GM19351 (cell line): ENCODE results near the gene KCNN1.
"Not testable (repeated sequence)": the region's sequence is repeated elsewhere in the genome, so short reads cannot be mapped to it uniquely, and the experiment has no call there.

Experiments
- ATAC-seq: cut with Tn5 transposase; IDR thresholded peaks from one replicate; pipeline ENCODE4 v1.9.1; 2021; ENCODE audit warnings: mild to moderate bottlenecking, moderate library complexity; ENCODE audit not compliant: unreplicated experiment

KCNN1 gene

DNA sequence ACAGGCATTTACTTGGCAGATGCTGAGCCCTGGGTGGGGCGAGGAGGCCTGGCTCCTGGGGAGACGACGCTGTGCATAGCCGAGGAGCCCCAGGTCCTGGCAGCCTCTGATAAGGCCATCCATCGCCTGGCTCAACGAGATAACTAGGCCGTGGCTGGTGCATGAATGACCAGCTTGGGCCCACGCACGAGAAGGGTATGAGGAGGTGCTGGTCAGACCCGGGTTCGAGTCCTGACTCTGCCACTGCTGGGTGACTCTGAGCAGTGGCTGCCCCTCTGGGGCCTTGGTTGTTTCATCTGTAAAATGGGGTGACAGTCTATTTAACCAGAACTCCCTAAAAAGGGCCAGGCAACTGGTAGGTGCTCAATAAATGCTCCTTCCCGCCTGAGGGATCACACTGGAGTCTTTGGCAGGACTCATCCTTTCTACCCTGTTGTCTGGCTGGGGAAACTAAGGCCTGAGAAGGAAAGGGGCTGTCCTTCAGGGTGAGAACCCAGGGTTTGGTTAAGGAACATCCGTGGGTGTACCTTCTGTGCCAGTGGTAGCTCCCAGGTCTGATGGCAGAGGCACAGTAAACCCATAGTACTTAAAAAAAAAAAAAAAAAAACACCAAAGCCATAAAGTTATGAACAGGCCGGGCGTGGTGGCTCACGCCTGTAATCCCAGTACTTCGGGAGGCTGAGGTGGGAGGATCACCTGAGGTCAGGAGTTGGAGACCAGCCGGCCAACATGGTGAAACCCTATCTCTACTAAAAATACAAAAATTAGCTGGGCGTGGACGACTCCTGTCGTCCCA, 33.0 kb downstream of the KCNN1 start:
- ATAC-seq = no peak

DNA sequence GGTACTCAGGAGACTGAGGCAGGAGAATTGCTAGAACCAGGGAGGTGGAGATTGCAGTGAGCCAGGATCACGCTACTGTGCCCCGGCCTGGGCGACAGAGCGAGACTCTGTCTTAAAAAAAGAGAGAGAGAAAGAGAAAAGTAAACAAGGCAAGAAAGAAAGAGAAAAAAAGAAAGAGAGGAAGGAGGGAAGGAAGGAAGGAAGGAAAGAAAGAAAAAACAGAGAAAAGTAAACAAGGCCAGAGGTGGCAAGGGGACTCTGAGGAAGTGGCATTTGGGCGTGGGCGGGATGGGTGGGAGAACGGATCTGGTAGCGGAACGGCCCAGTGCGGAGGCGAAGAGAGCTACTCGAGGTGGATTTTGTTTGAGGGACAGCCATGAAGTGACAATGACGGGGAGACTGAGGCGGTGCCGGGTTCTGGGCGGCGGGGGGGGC, 33.6 kb downstream of the KCNN1 start:
- ATAC-seq = no peak

- ATAC-seq = peak; percentile 59
Observed at GRCh38 chr19:18000915-18001776, 34.2 kb downstream of the KCNN1 start.

DNA sequence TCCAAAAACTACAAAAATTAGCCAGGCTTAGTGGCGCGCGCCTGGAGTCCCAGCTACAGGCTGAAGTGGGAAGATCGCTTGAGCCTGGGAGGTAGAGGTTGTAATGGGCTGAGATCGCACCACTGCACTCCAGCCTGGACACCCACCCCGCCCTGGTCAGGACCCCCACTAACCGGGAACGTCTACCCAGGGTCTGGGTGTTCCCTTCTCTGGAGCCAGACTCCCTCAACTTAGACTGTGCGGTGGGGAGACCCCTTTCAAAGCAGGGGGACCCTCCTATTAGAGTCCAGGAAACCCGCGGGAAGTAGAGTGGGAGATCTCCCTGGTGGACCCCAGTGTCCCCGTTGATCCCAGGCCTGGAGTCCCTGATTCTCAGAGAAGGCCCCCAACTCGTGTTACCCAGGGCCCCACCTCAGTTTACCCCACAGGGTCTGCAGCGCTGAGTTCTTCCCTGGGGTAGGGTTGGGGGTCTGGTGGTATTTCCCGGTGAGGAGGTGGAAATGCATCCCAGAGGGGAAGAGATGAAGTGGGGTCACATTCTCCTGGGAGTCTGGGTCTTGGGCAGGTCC, 35.0 kb downstream of the KCNN1 start:
- ATAC-seq = no peak

DNA sequence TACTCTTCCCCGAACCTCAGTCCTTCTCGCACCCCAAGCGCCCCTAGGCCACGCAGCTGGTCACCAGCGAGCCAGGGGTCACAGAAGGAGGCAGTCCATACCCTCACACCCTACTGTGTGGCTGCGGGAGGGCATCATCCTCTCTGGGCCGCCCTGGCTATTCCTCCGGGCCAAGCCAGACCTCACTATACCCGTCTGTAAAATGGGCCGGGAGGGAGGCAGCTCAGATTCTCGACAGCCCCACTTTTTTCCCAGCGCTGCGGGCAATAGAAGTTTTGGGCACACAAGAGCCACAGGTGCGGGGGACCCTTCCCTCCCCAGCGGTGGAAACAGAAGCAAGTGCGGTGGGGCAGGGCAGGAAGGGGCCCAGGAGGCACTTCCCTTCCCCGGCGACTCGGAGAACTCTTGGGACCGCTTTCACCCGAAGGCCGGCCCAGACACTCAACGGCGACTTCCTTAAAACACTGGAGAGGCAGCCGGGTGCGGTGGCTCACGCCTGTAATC, 35.5 kb downstream of the KCNN1 start:
- no peak for ATAC-seq

GRCh38 chr19:18005750-18006149, 38.8 kb downstream of the KCNN1 start:
- ATAC-seq = not testable (repeated sequence)

GRCh38 chr19:18007044-18007916, 40.4 kb downstream of the KCNN1 start:
- peak; percentile 58 for ATAC-seq

DNA sequence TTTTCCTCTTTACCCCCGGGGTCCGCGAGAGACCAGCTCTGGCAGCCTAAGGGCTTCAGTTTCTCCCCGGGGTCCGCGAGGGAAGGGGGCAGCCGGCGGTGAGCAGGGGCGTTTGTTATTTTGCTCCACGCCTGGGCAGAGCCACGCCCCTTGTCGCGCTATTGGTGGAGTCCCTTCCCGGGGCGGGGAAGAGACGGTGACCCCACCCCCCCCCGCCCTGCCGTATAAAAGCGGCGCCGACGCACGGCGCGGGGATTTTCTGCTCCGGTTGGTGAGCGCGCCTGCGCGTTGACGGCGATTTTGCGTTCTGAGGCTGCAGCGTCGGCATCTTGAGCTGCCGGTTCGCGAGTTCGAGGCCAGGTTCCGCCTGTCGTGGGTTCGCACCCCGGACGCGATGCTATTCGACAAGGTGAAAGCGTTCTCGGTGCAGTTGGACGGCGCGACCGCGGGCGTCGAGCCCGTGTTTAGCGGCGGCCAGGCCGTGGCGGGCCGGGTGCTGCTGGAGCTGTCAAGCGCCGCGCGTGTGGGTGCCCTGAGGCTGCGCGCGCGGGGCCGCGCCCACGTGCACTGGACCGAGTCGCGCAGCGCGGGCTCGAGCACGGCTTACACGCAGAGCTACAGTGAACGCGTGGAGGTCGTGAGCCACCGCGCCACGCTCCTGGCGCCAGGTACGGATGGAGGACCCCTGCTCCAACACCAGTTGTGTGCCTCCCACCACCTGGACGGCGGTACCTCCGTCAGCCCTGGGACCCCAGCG, 41.2 kb downstream of the KCNN1 start, which contains the start of gene ARRDC2:
TSS of gene ARRDC2 (plus strand) at position 254 of the 757 bp plus-strand sequence. CDS start at position 395, 141 bp downstream.
- ATAC-seq = peak; percentile 65

GRCh38 chr19:18008814-18009213, 41.9 kb downstream of the KCNN1 start:
- no peak for ATAC-seq

DNA sequence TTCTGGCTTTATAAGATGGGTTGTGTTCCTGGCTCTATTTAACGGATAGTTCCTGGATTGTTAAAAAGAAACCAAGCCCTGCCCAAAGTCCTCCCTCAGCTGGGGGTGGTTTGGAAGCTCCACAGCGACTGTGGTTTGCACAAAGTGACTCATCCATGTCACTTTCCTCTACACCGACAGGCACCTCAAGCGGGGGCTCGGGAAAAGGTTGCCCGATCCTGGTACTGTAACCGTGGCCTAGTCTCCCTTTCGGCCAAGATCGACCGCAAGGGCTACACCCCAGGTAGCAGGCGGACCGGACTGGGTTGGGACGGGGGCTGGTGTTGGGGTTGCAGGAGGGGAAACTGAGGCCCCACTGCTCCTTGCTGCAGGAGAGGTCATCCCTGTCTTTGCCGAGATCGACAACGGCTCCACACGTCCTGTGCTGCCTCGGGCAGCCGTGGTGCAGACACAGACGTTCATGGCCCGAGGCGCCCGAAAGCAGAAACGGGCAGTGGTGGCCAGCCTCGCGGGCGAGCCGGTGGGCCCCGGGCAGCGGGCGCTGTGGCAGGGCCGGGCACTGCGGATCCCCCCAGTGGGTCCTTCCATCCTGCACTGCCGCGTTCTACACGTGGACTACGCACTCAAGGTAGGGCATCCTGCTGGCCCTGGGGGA, 42.6 kb downstream of the KCNN1 start:
- ATAC-seq = no peak

GRCh38 chr19:18010149-18010548, 43.2 kb downstream of the KCNN1 start:
- no peak for ATAC-seq

GRCh38 chr19:18013210-18014111, 46.6 kb downstream of the KCNN1 start:
- no peak for ATAC-seq

DNA sequence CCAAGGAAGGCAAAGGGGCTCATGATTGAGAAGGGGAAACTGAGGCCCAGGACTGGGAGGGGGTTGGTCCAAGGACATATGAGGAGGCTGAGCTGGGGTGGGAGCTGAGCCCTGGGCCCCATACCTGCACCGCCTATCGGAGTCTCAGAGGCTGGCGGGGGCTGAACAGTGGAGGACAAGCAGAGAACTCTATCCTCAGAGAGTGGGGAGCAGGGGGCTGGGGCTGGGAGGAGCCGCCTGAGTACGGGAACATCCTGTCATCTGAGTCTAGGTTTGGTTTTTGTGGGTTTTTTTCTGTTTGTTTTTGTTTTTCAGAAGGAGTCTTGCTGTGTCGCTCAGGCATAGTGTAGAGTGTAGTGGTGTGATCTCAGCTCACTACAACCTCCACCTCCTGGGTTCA, 47.3 kb downstream of the KCNN1 start:
- ATAC-seq = no peak

DNA sequence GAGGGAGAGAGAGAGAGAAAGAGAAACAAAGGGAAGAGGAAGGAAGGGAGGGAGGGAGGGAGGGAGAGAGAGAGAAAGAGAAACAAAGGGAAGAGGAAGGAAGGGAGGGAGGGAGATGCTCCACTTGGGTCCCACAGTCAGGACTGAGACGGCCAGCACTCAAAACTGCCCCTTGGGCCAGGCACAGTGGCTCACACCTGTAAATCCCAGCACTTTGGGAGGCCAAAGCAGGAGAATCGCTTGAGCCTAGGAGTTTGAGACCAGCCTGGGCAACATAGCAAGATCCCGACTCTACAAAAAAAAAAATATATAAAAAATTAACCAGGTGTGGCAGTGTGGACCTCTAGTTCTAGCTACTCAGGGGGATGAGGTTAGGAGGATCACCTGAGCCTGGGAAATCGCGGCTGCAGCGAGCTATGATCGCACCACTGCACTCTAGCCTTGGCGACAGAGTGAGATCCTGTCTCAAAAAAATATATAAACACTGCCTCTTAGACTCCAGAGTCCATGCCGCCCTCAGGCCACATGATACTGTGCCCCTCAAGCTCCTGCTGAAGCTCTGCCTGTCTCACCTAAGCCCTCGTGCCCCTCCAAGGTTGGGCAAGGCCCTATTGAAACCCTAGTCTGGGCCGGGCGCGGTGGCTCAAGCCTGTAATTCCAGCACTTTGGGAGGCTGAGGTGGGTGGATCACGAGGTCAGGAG, 49.5 kb downstream of the KCNN1 start:
- ATAC-seq = no peak

GRCh38 chr19:18017275-18018083, 50.6 kb downstream of the KCNN1 start:
- no peak for ATAC-seq

DNA sequence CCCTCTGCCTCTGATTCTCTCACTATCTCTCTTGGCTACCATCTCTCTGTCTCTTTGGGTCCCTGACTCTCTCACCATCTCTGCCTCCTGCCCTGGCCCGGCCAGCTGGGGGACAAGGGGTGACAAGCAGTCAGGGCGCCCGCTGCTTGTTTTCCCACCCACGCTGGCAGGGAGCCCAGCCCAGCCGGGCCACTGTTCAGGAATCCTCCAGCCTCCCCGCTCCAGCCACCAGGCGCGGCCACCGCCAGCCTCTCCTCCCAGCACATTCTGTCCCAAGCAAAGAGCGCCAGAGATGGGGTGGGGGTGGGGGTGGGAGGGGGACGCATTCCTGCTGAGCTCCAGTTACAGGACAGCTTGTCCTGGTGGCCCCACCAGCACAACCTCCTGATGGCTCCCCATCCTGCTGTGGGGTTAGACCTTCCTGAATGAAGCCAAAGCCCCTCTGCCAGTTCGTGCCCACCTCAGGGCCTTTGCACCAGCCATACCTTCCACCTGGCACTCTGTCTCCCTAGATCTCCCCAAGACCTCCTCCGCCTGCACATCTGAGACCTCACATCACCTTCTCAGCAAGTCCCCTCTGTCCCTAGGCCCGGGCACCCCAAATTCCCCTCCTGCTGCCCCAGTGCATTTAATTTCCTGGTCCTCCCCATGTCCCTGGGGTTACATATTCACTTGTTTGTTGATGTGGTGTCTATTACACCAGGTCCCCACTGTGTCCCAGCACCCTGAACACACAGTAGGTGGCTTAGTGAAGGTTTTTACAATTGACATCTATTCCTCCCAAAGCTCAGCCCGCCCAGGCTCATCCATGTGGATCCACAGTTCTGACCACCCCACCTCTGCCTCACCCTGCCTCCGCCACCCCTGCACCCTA, 53.5 kb downstream of the KCNN1 start:
- no peak for ATAC-seq
